DMS 273 (cell line): ENCODE data around the gene COL1A1.

Experiments
- DNase-seq: peaks from one replicate; lab custom pipeline; 2025; ENCODE audit not compliant: unreplicated experiment; lab: John Stamatoyannopoulos, UW

The COL1A1 gene

DNA sequence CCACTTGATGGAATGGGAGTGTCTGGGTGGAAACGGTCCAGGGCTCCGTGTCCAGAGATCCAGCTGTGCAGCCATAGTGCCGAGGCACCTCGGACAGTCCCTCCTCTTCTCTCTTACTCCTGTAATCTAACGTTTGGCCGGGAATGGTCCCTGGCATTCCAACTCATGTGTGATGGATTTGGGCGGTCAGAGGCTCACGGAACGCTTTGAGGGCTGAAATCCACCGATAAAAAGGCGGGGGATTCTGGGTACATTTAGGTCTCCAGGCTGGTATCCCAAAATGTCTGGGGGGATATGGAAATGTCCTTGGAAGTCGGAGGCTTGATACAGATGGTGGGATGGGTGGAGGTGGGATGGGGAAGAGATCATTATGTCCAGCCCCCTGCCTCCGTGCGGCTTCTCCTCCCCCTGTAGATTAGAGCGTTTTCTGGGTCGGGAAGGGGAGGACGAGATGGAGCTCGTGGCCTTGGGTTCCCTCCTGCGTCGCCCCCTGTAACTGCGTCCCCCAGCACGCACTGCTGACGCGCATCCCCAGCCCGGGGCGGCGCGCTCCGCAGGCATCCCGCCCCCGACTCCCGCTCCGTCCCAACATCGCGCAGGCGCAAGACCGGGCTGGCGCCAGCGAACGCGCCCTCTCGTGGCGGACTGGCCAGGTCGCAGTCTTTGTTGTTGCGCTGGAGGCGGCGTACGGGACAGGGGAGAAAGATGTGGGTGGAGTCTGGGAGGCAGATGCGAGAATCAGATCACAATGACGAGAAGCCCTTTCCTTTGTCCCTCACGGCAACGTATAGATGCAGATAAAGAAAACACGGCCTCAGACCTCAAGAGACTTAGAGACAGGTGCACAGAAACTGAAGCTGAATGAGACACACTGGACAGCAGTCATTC lies 40.2 kb downstream of the COL1A1 start:
- DNase-seq: peak; percentile 97

DNA sequence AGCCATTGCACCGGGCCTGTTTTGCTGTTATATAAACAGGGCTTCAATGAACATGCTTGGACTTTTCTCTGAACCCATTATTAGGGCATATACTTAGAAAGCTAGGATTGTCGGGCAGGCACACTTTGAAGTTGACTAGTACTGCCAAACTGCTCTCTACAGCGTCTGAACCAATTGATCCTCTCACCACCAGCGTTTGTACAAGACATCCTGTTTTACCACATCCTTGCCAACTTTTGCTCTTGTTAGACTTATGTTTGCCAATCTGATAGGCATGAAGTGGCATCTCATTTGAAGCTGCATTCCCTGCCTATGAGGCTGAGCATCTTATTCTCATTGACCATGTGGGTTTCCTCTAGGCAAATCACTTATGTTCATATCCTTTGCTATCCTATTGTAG lies 43.5 kb downstream of the COL1A1 start:
- DNase-seq: no peak

DNA sequence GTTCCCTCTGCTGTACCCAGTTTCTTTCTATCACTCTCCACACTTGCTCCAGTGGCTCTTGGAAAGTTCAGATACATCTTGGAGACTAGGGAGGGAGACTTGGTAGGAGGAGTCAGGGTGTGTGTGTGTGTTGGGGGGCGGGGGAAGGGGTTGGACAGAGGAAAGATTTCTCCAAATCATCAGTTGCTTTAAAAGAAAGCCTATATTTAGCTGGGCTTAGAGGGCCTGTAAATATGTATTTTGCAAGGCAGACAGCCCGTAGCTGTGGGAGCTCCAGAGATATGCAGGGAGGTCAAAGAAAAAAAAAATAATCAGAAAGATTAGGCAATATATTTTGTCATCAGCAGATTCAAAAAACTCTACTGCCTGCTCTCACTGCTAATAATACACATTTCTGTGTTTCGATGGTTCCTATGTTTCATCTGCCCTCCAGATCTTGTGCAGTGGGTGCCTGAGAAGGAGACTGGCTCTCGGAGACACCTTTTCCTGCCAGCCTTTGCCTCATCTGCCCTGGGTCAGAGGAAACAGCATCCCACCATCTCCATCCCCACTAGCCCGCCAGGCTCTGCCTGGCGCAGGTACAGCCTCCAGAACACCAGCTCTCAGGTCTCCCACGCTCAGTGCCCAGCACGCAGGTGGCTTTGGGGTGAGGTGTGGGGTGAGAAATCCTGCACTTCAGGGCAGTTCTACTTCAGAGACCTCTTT lies 46.2 kb downstream of the COL1A1 start:
- no peak for DNase-seq

DNA sequence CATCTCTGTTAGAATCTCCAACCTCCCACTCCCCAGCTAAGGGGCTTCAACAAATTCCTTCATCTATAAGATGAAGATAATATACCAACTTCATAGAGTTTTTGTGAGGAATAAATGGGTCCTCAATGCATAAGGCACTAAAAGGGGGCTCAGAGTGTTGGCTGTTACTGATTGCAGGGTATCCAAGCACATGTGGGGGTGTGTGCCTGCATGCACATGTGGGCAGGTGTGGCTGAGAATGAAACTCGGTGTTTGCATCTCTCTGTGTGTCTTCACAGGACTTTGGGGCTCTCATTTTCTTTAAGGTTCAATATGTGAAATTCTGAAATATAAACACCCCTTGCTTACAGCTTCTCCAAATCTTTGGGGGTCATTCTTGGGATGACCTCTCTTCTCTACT lies 46.8 kb downstream of the COL1A1 start:
- DNase-seq: no peak

DNA sequence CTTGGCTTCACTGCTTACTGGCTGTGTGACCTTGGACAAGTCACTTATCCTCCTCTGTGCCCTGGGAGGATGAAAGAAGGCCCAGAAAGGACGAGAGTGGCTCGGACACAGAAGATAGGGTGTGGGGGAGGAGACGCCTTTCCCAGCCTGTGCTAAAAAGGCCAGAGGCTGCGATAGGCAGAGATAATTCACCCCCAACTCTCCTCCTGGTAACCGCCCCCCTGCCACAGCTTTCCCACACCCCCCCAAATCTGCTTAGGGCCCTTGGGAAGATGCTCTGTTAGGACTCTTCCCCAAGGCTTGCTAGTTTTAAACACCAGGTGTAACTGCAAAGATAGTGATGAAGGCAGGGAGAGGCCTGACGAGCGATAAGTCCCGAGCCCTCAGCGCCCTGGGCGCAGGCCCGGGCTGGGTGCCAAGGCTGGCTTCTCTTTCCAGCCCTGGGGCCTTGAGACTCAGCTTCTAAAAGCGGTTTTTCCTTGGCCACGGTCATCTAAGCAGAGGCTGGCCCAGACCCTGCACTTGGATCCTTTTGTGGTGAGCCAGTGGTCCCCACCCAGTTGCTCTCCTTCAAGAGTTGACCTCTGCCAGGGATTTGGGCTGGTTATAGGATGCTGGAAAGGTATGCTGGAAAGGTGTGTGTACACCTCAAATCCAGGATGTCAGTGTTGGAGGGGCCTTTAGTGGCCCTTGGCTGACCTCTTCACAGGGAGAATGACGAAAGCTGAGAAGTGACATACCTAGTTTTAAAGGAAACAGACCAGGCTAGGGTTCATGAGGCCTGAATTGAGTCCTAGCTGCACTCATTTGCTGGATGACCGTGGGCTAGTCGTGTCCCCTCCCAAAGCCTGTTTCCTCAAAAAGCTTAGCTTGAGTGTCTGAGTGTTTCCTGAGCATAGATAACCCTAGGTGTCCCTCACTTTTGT lies 47.5 kb downstream of the COL1A1 start:
- peak; percentile 27 for DNase-seq

DNA sequence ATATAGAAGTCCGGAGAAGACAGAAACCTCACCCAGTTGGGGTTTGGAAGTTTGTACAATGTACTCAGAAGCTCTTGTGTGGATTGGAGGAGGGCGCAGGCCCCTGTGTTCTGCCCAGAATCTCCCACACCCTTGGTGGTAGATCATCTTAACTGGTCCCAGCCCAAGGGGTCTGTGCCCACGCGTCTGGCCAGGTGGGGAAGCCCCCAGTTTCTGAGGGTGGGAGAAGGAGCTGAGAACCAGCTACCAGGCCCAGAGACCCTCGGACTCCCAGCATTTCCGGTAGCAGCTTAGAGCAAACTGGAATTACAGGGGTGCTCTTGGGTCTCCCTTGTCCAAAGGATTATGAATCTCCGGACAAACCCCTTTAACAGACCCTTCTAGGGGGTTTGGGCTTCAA lies 48.7 kb downstream of the COL1A1 start:
- no peak for DNase-seq

DNA sequence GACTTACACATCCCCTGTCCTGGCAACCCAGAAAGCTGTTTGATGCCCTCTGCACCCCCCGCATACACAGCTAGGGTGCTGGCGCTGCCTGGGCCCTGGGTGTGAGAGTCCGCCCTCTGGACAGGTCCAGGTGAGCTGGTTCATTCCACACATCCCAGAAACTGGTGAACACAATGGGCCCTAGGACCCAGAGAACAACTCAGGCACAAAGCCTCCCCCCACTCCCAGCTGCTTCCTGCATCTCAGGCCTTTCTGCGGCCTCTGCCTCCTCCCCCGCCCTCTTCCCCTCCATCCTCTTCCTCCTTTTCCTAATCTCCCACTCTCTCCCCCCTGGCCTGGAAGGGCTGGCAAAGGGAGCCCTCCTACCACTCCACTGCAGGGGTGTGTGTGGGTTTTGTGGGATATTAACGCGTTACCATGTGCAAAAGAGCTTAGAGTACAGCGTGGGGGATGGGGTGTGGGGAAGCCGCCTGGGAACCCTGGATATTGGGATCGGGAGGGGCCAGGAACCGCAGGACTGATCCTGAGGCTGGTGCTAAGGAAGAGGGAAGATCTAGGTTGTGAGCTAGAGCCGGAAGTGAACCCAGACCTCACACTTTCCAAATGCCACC lies 49.4 kb downstream of the COL1A1 start:
- peak; percentile 93 for DNase-seq

DNA sequence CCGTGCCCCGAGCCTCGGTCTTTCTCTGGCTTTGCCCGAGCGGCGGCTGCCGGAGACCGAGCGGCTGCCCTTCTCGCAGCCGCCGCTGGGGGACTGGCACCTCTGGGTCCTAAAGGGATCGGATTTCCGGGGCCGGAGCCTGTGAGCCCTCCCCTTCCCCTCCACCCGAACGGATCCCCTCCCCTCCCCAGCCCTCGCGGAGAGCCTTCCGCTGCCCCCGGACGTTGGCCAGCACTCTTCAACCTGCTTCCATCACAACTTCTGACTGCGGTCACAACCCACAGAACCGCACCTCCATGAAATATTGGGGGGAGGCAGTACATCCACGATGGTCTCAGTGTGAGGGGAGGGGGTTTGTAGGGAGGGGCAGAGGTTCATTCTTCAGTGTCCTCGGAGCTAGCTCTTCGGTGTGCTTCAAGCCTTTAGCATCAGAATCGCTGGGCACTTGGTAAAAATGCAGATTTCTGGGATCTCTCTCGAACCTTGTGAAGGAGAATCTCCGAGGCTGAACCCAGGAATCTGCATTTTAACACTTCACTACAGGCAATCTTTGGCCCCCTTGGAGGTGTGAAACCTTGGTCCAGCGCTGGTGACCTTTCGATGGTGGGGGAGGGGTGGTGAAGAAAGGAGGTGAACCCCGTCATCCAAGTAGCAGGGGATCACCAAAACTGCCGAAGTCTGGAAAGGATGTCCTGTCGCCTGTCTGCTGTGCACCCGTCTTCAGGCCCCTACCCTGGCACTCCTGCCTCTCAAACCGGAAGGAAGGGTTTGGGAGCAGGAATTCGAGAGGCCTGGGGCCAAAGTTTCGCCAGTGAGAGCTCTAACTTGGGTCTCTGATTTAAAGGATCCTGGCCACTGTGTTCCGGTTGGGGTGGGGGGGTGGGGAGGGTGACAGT lies 50.1 kb downstream of the COL1A1 start:
- DNase-seq: peak; percentile 96

DNA sequence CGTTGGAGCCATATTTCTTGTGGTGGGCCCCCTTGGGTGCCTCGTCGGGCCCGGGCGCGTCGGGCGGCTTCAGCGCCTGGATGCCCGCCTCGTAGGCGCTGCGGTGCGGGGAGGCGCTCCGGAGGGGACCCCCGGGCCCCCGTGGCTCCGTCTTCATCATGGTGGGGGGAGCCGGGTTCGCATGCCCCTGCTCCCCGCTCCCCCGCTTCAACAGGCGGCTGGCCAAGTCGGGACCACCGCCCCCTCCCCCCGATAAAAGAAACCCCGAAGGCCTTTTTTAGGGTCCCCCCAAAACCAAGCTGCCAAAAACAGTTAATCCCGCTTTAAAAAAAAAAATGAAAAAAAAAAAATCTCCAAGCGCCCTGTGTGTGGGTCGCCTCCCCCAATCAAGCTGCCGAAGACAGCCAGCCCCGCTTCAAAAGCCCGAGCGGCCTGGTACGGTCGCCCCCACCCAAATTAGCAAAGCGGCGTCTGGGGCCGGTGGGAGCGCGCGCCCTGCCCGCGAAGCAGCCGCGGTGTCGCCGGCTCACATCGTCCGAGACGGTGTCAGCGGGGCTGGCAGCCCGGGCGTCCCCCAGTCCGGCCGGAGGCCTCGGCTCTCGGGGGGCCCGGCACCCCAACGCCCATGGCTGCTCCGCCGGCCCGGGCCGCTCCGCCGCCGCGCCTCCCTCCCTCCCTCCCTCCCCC lies 50.9 kb downstream of the COL1A1 start, which contains the start of gene PPP1R9B:
Gene PPP1R9B (minus strand): TSS at position 324 of the 687 bp plus-strand sequence. CDS start 164 bp downstream, at position 160.
- peak; percentile 72 for DNase-seq

DNA sequence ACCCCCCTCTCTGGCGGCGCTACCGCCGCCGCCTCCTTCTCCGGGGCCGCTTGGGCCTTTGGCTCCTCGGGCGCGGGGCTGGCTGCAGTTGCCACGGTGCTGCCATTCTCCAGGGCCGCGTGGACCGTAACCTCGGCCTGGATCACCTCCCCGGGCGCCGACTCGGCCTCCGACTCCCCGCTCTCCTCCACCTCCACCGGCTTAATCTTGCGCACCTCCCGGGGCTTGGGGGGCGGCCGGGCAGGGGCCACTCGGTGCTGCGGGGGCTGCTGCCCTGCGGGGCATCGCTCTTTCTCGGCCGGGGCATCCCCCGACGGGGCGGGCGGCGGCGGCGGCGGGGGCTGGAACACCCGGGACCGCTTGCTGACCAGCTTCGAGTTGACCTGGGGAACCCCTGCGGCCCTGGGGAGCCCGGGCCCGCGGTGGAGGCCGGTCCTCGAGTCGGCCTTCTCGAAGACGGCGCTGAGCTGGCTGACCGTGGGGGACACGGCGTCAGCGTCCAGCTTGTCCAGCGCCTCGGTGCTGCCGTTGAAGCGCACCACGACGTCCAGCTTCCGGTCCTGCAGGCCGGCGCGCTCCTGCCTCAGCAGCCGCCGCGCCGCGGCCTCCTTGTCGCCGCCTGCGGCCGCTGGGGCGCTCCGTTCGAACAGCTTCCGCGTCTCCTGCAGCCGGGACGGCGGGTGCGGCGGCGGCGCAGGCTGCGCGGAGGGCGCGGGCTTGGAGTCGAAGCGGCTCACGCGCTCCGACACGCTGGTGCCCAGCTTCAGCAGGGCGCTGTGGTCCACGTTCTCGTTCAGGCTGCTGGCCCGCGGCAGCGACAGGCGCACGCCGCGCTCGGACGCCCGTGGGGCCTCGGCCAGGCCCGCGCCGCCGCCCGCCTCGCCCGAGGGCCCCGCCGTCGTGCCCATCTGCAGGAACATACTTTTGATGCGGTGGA lies 51.7 kb downstream of the COL1A1 start:
- DNase-seq: peak; percentile 82

DNA sequence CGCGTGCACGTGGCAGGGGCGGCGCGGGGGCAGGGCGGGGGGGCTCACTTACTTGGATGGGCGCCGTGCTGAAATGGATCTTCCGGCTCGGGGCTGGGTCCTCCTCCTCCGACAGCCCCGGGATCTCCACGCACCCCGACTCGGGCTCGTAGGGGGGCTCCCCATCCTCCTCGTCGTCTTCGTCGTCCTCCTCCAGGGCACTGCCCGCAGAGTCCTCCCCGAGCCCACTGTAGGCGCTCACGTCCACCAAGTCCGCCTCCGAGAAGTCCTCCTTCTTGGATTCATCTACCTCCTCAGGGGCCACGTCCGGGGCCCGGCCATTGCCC lies 52.4 kb downstream of the COL1A1 start:
- DNase-seq: no peak

DNA sequence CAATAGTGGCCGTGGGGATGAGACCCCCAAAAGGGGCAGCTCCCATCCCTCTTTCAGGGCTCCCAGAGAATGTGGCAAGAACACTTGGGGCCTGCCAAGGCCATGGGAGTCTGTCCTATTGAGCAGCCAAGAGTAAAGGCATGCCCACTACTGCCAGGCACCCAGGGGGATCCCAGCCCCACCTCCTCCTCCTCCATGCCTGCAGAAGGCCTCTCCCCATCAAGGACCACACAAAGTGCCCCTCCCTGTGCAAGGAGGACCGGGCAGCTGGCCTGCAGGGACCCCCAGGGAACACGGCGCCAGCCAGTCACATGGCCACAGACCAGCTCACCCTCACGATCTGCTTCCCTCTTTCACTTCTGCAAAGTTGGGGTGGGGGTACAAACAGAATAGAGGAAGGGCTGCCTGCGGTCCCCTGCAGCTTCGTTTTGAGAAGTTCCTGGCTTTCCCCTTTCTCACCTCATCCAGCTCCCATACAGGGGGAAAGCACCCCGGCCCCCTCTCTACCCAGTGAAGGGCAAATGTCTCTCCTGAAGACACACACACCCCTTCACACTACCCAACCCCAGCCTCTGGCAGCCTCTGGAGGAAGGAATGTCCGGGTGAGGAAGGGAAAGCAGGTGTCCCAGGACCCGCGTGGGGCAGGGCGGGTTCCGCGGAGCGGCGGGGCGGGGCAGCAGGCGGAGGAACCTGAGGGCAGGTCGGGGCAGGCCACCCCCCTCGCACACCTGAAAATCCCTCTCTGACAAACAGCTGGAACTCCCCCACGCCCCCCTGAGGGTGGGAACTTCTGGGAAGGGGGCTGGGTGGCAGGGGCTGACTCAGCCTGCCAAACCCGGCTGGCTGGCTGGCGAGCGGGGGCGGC lies 53.0 kb downstream of the COL1A1 start:
- DNase-seq: peak; percentile 84

DNA sequence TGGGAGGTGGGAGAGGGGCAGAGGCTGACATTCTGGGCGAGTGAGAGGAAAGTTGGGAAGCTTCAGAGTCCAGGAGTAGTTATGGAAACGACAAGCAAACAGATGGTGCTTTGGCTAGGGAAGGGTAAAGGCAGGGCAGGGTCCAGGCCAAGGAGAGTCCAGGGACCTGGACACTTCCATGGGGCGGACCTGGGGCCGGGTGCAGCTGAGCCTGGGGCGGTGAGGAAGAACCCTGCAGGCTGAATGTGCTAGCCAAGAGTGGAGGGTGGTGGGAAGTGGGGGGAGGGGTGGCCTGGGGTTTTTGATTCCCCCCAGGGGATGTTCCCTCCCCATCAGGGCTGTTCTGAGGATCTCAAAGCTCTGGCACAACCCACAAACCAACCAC lies 53.6 kb downstream of the COL1A1 start:
- peak; percentile 58 for DNase-seq

DNA sequence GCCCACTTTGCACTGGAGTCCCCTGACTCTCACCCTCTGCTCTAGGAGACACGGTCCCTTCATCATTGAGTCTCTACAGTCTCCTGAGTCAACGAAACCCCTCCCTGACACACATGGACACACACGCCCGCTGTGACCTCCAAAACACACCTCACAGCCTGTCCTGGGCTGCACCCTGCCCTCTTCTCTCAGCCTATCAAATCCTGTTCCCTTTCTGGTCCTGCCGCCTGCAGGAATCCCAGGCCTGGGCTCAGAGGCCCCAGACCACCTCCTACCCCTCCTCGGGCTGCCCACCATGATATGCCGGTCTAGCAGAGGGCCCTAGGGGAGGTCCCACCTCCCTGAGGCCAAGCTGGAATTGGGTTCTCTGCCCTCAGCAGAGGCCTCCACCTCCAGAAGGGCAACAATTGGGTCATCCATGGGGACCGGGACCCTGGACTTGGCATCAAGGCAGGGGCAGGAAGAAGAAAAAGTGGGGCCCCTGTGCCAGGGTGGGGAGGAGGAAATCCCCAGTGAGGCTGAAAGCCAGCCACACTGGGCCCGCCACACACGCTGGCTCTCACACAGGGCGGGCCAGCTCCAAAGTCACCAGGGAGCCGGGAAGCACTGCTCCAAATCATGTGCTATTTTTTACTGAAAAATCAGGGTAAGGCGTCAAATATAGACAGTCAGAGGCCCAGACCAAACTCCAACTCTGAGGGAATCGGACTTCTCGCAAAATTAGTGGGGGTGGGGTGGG lies 54.3 kb downstream of the COL1A1 start:
- DNase-seq: no peak

DNA sequence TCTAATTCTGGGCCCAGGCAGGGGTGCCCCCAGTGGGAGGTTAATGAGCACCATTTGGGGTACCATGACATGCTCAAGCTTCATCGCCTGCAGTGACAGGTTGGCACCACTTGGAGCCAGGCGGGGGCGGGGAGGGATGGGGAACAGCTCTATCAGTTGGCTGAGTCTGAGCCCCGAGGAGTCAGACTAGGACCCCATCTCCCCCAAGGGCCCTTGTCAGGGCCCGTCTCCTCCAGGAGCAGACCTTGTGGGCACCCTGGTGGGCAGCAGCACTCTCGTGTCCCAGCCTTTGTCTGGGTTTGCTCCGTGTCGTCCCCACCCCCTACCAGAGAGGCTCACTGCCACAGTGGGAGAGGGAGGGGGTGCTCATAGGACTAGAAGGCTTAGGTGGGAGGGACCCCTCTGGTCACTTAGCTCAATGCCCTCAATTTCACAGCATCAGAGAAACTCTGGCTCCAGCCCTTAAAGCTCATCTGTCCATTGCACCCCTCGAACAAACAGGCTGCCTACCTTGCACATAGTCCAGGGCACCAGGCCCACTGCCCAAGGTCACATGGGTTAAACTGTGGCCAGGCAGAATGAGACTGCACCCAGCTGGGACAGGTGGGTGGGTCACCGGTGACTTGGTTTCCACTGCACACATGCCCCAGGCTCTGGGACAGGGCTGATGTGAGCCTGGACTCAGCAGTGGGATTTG lies 55.1 kb downstream of the COL1A1 start:
- no peak for DNase-seq
